ENCODE measurements around the gene PRIM1. TPM values are rescaled to one million over a fixed set of nuclear protein-coding genes. Genes with fewer than 3 reads are reported as not detected.

The PRIM1 gene
- total RNA-seq, 4 donors from 2014 or later, result 7.9 to 10.5 (median 9.1) TPM

GRCh38 chr12:56688846-56689109 lies 63.3 kb downstream of the PRIM1 start:
- H3K4me3 ChIP-seq (ENCODE audit: low read depth, poor library complexity, severe bottlenecking), result peak overlapping the region; percentile 40
- no peak for DNase-seq (ENCODE audit: low spot score in 2 of 2)
- TF ChIP-seq, protein P1, sequence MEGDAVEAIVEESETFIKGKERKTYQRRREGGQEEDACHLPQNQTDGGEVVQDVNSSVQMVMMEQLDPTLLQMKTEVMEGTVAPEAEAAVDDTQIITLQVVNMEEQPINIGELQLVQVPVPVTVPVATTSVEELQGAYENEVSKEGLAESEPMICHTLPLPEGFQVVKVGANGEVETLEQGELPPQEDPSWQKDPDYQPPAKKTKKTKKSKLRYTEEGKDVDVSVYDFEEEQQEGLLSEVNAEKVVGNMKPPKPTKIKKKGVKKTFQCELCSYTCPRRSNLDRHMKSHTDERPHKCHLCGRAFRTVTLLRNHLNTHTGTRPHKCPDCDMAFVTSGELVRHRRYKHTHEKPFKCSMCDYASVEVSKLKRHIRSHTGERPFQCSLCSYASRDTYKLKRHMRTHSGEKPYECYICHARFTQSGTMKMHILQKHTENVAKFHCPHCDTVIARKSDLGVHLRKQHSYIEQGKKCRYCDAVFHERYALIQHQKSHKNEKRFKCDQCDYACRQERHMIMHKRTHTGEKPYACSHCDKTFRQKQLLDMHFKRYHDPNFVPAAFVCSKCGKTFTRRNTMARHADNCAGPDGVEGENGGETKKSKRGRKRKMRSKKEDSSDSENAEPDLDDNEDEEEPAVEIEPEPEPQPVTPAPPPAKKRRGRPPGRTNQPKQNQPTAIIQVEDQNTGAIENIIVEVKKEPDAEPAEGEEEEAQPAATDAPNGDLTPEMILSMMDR (IDR thresholded peaks at IDR 0.05), result no peak
- TF ChIP-seq POLR2A (IDR thresholded peaks at IDR 0.05), result no peak
- 0 to 5% methylated on average over 7 of the region's 7 CpGs for WGBS, 2 donors
- intact Hi-C loops (cut with DNase I; ENCODE audit: low total_unique reads), result no loop called here

- TF ChIP-seq, protein P1 (IDR thresholded peaks at IDR 0.05), result no peak
- peak in 1 of 2 donors; percentile 85 for TF ChIP-seq POLR2A (IDR thresholded peaks at IDR 0.05)
- DNase-seq (ENCODE audit: low spot score in 2 of 2), result peak; percentile 97 to 100
- WGBS, 2 donors, result 0 to 1% methylated on average over 60 to 63 of the region's 64 CpGs
- intact Hi-C loops (cut with DNase I; ENCODE audit: low total_unique reads), result no loop called here
- H3K4me3 ChIP-seq (ENCODE audit: low read depth, poor library complexity, severe bottlenecking), result peak within 1 kb of the TSS; percentile 85
Observed at GRCh38 chr12:56688129-56688845, 63.8 kb downstream of the PRIM1 start, which contains the start of gene PTGES3. Gene PTGES3 (minus strand): TSS chr12:56688284. CDS start chr12:56687999, 285 bp downstream.

- peak; percentile 70 to 93 for DNase-seq (ENCODE audit: low spot score in 2 of 2)
- H3K4me3 ChIP-seq (ENCODE audit: low read depth, poor library complexity, severe bottlenecking), result peak overlapping the region; percentile 85
- 0 to 1% methylated on average over 51 to 57 of the region's 62 CpGs for WGBS, 2 donors
- intact Hi-C loops (cut with DNase I; ENCODE audit: low total_unique reads), result no loop called here
- TF ChIP-seq, protein P1 (IDR thresholded peaks at IDR 0.05), result no peak
- TF ChIP-seq POLR2A (IDR thresholded peaks at IDR 0.05), result no peak
Observed at GRCh38 chr12:56687223-56688128, 64.6 kb downstream of the PRIM1 start.

- 16 to 23% methylated on average over 8 of the region's 8 CpGs for WGBS, 2 donors
- intact Hi-C loops (cut with DNase I; ENCODE audit: low total_unique reads), result no loop called here
Observed at GRCh38 chr12:56684745-56685359, 67.3 kb downstream of the PRIM1 start.

GRCh38 chr12:56682323-56682722 lies 69.8 kb downstream of the PRIM1 start:
- TF ChIP-seq, protein P1 (IDR thresholded peaks at IDR 0.05), result no peak
- TF ChIP-seq POLR2A (IDR thresholded peaks at IDR 0.05), result no peak
- intact Hi-C loops (cut with DNase I; ENCODE audit: low total_unique reads), result no loop called here
- 93 to 94% methylated on average over 6 of the region's 6 CpGs for WGBS, 2 donors
- no peak overlapping the region for H3K4me3 ChIP-seq (ENCODE audit: low read depth, poor library complexity, severe bottlenecking)
- peak in 1 of 2 donors; percentile 60 for DNase-seq (ENCODE audit: low spot score in 2 of 2)

More at GRCh38 chr12:56684745-56685359, 67.3 kb downstream of the PRIM1 start:
- TF ChIP-seq, protein P1 (IDR thresholded peaks at IDR 0.05), result no peak
- no peak for TF ChIP-seq POLR2A (IDR thresholded peaks at IDR 0.05)
- H3K4me3 ChIP-seq (ENCODE audit: low read depth, poor library complexity, severe bottlenecking), result no peak overlapping the region
- DNase-seq (ENCODE audit: low spot score in 2 of 2), result peak in 1 of 2 donors; percentile 28

Other genes starting within 250 kb of the PRIM1 start
- 10 to 100 TPM; 12.7 to 14.9 (median 13.7) TPM for gene RBMS2, start 230.5 kb downstream of the PRIM1 start, total RNA-seq
- 100 to 1,000 TPM in 2 of 4 donors, 10 to 100 TPM in 2; 64.8 to 141 (median 107) TPM for gene BAZ2A, start 122.0 kb downstream of the PRIM1 start, total RNA-seq
- 100 to 1,000 TPM; 360 to 457 (median 395) TPM for gene ATP5F1B, start 106.3 kb downstream of the PRIM1 start, total RNA-seq
- gene PTGES3, start 64.0 kb downstream of the PRIM1 start, total RNA-seq, result 10 to 100 TPM; 57.0 to 73.7 (median 62.3) TPM
- gene NACA, start 27.0 kb downstream of the PRIM1 start, total RNA-seq, result 1,000 to 10,000 TPM; 1,502 to 2,024 (median 1,825) TPM
- gene HSD17B6, start 11.0 kb upstream of the PRIM1 start, total RNA-seq, result 1 to 10 TPM in 2 of 4 donors, under 1 TPM in 2; 0.27 to 1.3 (median 0.83) TPM
- gene SDR9C7, start 182.1 kb upstream of the PRIM1 start, total RNA-seq, result 100 to 1,000 TPM in 2 of 4 donors, 10 to 100 TPM in 2; 71.0 to 161 (median 105) TPM
- gene RDH16, start 205.3 kb upstream of the PRIM1 start, total RNA-seq, result 1 to 10 TPM in 2 of 4 donors, under 1 TPM in 2; 0.84 to 4.7 (median 1.0) TPM

Data from lower leg skin (tissue), 4 donors.